ENCODE data around the gene TNNI3K.

DNA sequence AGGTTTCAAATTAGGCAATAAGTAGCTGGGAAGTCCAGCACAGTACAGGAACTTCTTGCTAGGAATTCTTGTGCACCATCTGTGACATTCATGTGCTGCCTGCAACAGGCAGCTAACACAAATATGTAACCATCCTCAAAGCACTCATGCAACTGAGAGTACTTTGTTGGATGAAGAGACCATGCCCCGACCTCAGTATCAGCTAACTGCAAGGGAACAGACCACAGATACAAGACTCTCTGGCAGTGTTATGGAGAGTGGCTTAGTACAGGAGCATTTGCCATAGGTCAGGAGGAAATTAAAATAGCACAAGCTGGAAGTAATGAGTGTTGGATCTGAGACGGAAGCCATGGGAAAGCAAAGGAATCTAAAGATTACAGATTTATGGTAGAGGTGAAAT, 153.7 kb downstream of the TNNI3K start:
- no peak for TF ChIP-seq POLR2A (IDR thresholded peaks at IDR 0.05)
- TF ChIP-seq, protein P1, sequence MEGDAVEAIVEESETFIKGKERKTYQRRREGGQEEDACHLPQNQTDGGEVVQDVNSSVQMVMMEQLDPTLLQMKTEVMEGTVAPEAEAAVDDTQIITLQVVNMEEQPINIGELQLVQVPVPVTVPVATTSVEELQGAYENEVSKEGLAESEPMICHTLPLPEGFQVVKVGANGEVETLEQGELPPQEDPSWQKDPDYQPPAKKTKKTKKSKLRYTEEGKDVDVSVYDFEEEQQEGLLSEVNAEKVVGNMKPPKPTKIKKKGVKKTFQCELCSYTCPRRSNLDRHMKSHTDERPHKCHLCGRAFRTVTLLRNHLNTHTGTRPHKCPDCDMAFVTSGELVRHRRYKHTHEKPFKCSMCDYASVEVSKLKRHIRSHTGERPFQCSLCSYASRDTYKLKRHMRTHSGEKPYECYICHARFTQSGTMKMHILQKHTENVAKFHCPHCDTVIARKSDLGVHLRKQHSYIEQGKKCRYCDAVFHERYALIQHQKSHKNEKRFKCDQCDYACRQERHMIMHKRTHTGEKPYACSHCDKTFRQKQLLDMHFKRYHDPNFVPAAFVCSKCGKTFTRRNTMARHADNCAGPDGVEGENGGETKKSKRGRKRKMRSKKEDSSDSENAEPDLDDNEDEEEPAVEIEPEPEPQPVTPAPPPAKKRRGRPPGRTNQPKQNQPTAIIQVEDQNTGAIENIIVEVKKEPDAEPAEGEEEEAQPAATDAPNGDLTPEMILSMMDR (IDR thresholded peaks at IDR 0.05), result no peak
